Vagina (tissue), 2 donors: ENCODE data around the gene CDKN1A. TPM values are rescaled to one million over a fixed set of nuclear protein-coding genes. Genes with fewer than 3 reads are reported as not detected.

Experiments used
- DNase-seq, 2 donors: peaks; one replicate each; pipeline ENCODE4 v3.0.0-alpha.2; 2017; ENCODE audit errors: extremely low spot score in 2 of 2
- H3K27ac ChIP-seq: fragments of 200-600 bp; sonication (generic); one replicate; pipeline ENCODE4 v1.5.1; 2019
- H3K27me3 ChIP-seq: fragments of 200-600 bp; sonication (generic); one replicate; pipeline ENCODE4 v1.5.1; 2019
- H3K36me3 ChIP-seq, 2 donors: fragments of 200-600 bp; sonication (generic); one replicate each; pipeline ENCODE4 v1.5.1; 2017 to 2019
- H3K4me1 ChIP-seq: fragments of 200-600 bp; sonication (generic); one replicate; pipeline ENCODE4 v1.5.1; 2019
- H3K4me3 ChIP-seq, 2 donors: fragments of 200-600 bp; sonication (generic); 1 replicate in 1 of 2; 2 replicates in 1 of 2; pipeline ENCODE4 v1.5.1; 2016 to 2019
- H3K9me3 ChIP-seq: fragments of 200-600 bp; sonication (generic); one replicate; pipeline ENCODE4 v1.5.1; 2019
- POLR2A ChIP-seq, 2 donors: fragments of 450-650 bp; IDR thresholded peaks; one replicate each; pipeline ENCODE4 v1.6.1; 2017; ENCODE audit warnings: antibody characterized with exemption in 2 of 2, mild to moderate bottlenecking in 2 of 2, moderate library complexity in 2 of 2
- POLR2AphosphoS5 ChIP-seq, 2 donors: sonication (generic); formaldehyde crosslinking; IDR thresholded peaks; one replicate each; pipeline ENCODE4 v1.9.0; 2017; ENCODE audit warnings: antibody characterized with exemption in 2 of 2, mild to moderate bottlenecking in 2 of 2, low read depth in 1 of 2; ENCODE audit not compliant: insufficient read depth in 1 of 2
- intact Hi-C: fragments of 100-400 bp; cut with DNase I; formaldehyde crosslinking; loops from one replicate; pipeline ENCODE4 v1.15.1; 2023
- total RNA-seq: library from RNA; depleted of rRNA; stranded (reverse); fragments of >200 nt; gene quantifications from one replicate; pipeline ENCODE4 v1.2.3, GENCODE V29; 2016
- TF ChIP-seq, protein P1 (sequence below), 3 experiments: fragments of 450-650 bp in 2 of 3; fragments of 200-600 bp in 1 of 3; sonication (generic) in 1 of 3; IDR thresholded peaks; one replicate each; pipeline ENCODE4 v1.5.1; 2017 to 2019; ENCODE audit warnings: antibody characterized with exemption in 3 of 3, mild to moderate bottlenecking in 2 of 3, moderate library complexity in 2 of 3

The CDKN1A gene
- total RNA-seq, 1 donor from 2014 or later: 169 TPM

GRCh38 chr6:36688739-36689075, 10.2 kb downstream of the CDKN1A start:
- no peak overlapping the region for H3K27ac ChIP-seq
- peaks cover 7 to 39% of the 10 kb centered on the region in 2 donors for H3K36me3 ChIP-seq
- no peak for DNase-seq
- intact Hi-C loops: no loop called here
- H3K27me3 ChIP-seq: no peaks in the 10 kb centered on the region
- H3K4me1 ChIP-seq: peaks cover 19% of the 10 kb centered on the region
- TF ChIP-seq POLR2AphosphoS5 (IDR thresholded peaks at IDR 0.05; ENCODE audit: insufficient read depth in 1 of 2, low read depth in 1 of 2) (no peak), POLR2A (IDR thresholded peaks at IDR 0.05) (no peak)
- TF ChIP-seq, protein P1, sequence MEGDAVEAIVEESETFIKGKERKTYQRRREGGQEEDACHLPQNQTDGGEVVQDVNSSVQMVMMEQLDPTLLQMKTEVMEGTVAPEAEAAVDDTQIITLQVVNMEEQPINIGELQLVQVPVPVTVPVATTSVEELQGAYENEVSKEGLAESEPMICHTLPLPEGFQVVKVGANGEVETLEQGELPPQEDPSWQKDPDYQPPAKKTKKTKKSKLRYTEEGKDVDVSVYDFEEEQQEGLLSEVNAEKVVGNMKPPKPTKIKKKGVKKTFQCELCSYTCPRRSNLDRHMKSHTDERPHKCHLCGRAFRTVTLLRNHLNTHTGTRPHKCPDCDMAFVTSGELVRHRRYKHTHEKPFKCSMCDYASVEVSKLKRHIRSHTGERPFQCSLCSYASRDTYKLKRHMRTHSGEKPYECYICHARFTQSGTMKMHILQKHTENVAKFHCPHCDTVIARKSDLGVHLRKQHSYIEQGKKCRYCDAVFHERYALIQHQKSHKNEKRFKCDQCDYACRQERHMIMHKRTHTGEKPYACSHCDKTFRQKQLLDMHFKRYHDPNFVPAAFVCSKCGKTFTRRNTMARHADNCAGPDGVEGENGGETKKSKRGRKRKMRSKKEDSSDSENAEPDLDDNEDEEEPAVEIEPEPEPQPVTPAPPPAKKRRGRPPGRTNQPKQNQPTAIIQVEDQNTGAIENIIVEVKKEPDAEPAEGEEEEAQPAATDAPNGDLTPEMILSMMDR (IDR thresholded peaks at IDR 0.05): no peak
- H3K9me3 ChIP-seq: no peaks in the 10 kb centered on the region
- no peak overlapping the region for H3K4me3 ChIP-seq

- Histone ChIP-seq H3K4me1 (peaks cover 8% of the 10 kb centered on the region), H3K9me3 (no peaks in the 10 kb centered on the region), H3K27ac (no peak overlapping the region), H3K36me3 (peaks cover 0 to 16% of the 10 kb centered on the region in 2 donors), H3K27me3 (no peaks in the 10 kb centered on the region), H3K4me3 (no peak overlapping the region)
- TF ChIP-seq, protein P1 (IDR thresholded peaks at IDR 0.05): no peak
- no peak for TF ChIP-seq POLR2AphosphoS5 (IDR thresholded peaks at IDR 0.05; ENCODE audit: insufficient read depth in 1 of 2, low read depth in 1 of 2)
- TF ChIP-seq POLR2A (IDR thresholded peaks at IDR 0.05): no peak
- intact Hi-C loops: no loop called here
- no peak for DNase-seq
Observed at GRCh38 chr6:36691011-36691410, 12.5 kb downstream of the CDKN1A start.

DNA sequence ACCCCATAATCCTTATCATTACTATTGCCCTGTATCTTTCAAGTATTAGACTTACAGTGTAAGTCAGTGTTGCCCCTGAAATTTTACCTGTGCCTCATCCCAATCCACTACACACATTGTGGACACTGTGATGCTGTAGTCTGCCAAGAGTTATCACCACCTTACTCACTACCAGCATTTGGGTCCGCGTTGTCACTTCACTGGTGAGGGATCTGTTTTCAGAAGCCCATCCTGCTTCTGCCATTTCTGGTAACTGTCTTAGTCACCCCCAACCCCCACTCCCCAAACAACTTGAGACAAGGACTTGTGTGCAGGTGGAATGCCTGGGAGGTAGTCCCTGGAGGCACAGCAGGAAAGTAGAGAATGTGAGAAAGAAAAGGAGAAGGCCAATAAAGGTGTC, 13.1 kb downstream of the CDKN1A start:
- intact Hi-C loops: no loop called here

DNA sequence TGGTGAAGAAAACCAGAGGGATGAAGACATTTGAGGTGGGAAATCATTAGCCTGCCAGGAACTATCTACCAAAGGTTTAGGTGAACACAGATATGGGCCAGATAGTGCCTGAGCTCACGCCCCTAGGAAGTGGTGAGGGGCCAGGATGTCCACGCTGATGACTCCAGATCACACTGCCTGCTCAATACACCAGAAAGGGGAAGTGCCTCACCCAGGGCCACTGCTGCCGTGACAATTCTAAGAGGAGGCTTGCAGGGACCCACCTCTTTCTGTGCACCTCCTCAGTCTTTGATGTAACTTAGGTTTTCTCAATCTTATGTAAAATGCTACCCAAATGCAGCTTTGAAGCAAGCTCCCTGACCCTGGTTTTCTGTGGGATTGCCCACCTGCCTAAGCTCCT, 13.7 kb downstream of the CDKN1A start:
- H3K4me3 ChIP-seq: no peak overlapping the region
- TF ChIP-seq, protein P1 (IDR thresholded peaks at IDR 0.05): no peak
- no peak for TF ChIP-seq POLR2A (IDR thresholded peaks at IDR 0.05)
- TF ChIP-seq POLR2AphosphoS5 (IDR thresholded peaks at IDR 0.05; ENCODE audit: insufficient read depth in 1 of 2, low read depth in 1 of 2): no peak
- H3K27ac ChIP-seq: no peak overlapping the region
- peaks cover 0 to 4% of the 10 kb centered on the region in 2 donors for H3K36me3 ChIP-seq
- H3K27me3 ChIP-seq: no peaks in the 10 kb centered on the region
- H3K9me3 ChIP-seq: no peaks in the 10 kb centered on the region
- H3K4me1 ChIP-seq: peaks cover 8% of the 10 kb centered on the region
- intact Hi-C loops: no loop called here
- no peak for DNase-seq

More for the DNA sequence above, 13.1 kb downstream of the CDKN1A start:
- Histone ChIP-seq H3K9me3 (no peaks in the 10 kb centered on the region), H3K36me3 (peaks cover 0 to 10% of the 10 kb centered on the region in 2 donors), H3K4me1 (peaks cover 8% of the 10 kb centered on the region), H3K4me3 (no peak overlapping the region), H3K27me3 (no peaks in the 10 kb centered on the region), H3K27ac (no peak overlapping the region)
- DNase-seq: no peak
- TF ChIP-seq POLR2A (IDR thresholded peaks at IDR 0.05): no peak
- TF ChIP-seq POLR2AphosphoS5 (IDR thresholded peaks at IDR 0.05; ENCODE audit: insufficient read depth in 1 of 2, low read depth in 1 of 2): no peak
- TF ChIP-seq, protein P1 (IDR thresholded peaks at IDR 0.05): no peak

DNA sequence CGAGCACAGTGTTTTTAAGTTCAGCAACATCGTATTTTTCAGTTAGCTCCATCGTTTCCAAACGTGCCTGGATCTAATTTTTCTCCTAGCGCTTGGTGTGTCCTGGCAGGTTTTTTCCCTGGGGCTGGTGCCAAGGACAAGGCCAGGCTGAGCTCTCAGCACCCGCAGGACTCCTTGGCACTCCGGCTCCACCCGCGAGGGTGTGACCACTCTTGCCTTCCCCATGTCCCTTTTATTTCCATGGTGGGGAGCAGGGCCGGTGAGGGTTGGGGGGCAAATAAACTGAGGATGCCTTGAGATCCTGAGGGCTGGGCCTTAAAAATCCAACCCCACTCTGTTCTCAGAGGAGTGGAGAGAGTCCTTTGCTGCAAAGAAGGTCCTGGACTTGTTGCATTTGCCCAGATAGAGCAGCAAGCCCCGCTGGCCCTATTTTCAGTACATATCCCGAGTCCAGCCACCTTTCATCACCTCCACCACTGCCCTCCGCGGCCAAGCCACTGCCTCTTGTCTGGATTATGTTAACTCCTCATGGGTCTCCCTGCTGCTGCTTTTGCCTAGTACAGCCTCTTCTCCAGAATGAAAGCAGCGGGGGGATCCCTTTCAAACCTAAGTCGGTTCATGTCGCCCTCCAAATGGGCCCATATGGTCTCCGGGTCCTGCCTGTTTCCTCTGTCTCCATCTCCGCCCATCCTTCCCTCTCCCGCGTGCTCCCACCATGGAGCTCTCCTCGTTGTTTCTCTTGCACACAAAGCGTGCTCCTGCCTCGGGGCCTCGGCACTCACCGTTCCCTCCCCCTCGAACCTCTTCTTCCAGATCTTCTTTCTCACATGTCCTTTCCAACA, 14.6 kb downstream of the CDKN1A start:
- intact Hi-C loops: no loop called here
- Histone ChIP-seq H3K27me3 (no peaks in the 10 kb centered on the region), H3K4me3 (no peak overlapping the region), H3K9me3 (no peaks in the 10 kb centered on the region), H3K27ac (no peak overlapping the region), H3K36me3 (no peaks in the 10 kb centered on the region), H3K4me1 (peaks cover 8% of the 10 kb centered on the region)
- DNase-seq: no peak
- TF ChIP-seq, protein P1 (IDR thresholded peaks at IDR 0.05): no peak
- TF ChIP-seq POLR2A (IDR thresholded peaks at IDR 0.05) (no peak), POLR2AphosphoS5 (IDR thresholded peaks at IDR 0.05; ENCODE audit: insufficient read depth in 1 of 2, low read depth in 1 of 2) (no peak)
